Purkinje cell (primary cell): ENCODE measurements around the gene TIAL1. TPM values are rescaled to one million over a fixed set of nuclear protein-coding genes. Genes with fewer than 3 reads are reported as not detected.

Experiments used
- polyA plus RNA-seq: library from polyadenylated mRNA; unstranded; fragments of >200 nt; fragmentation: Nextera tagmentation; gene quantifications from 2 replicates; pipeline ENCODE4 v1.2.1, GENCODE V29; 2014

Gene TIAL1
- 47.7 and 56.7 TPM in 2 replicates for polyA plus RNA-seq

GRCh38 chr10:119596537-119597404, at the start of gene TIAL1:
TSS of gene TIAL1 (minus strand) at chr10:119596964. CDS start at chr10:119596465, 499 bp downstream.

GRCh38 chr10:119542357-119542987, 54.3 kb downstream of the TIAL1 start, which contains the start of gene RGS10:
TSS of gene RGS10 (minus strand) at chr10:119542719. CDS start at chr10:119542638, 81 bp downstream.

Other genes starting within 250 kb of the TIAL1 start
- gene RGS10, start 54.2 kb downstream of the TIAL1 start, polyA plus RNA-seq: 47.4 and 56.5 TPM in 2 replicates
- gene BAG3, start 54.4 kb upstream of the TIAL1 start, polyA plus RNA-seq: 29.2 and 40.2 TPM in 2 replicates
- 72.6 and 81.5 TPM in 2 replicates for gene INPP5F, start 129.1 kb upstream of the TIAL1 start, polyA plus RNA-seq